ENCODE measurements around the gene SUFU. TPM values are rescaled to one million over a fixed set of nuclear protein-coding genes. Genes with fewer than 3 reads are reported as not detected.

Gene SUFU
- total and polyA plus RNA-seq, 2 of the 13 experiments (the other 11 are each of a cell fraction or from before 2014, with no cell fraction given): 2.9 to 5.5 TPM

GRCh38 chr10:102644646-102645387 lies 141.0 kb downstream of the SUFU start (continued):
- TF ChIP-seq ZNF329 (CRISPR knock-in tag; IDR thresholded peaks at IDR 0.05; ENCODE audit: low read depth): peak; percentile 48; the same call in 1 of the 2 replicates
- no peak for TF ChIP-seq CHD4 (IDR thresholded peaks at IDR 0.05; ENCODE audit: borderline replicate concordance, low read length)
- no peak for TF ChIP-seq PHF21A (CRISPR knock-in tag; IDR thresholded peaks at IDR 0.05)
- TF ChIP-seq ATAD3A (CRISPR knock-in tag; IDR thresholded peaks at IDR 0.05): no peak; the same call in 1 of the 2 replicates
- TF ChIP-seq ATF7 (IDR thresholded peaks at IDR 0.05): no peak
- peak; percentile 84; the same call in 1 of the 2 replicates for TF ChIP-seq ATF7 (CRISPR knock-in tag; IDR thresholded peaks at IDR 0.05)
- TF ChIP-seq FOXA1 (IDR thresholded peaks at IDR 0.05): no peak
- TF ChIP-seq FOXA1 (CRISPR knock-in tag; IDR thresholded peaks at IDR 0.05): no peak; the same call in 1 of the 2 replicates
- TF ChIP-seq ZBTB49 (CRISPR knock-in tag; IDR thresholded peaks at IDR 0.05; ENCODE audit: borderline replicate concordance): no peak
- TF ChIP-seq GATAD1 (CRISPR knock-in tag; IDR thresholded peaks at IDR 0.05): peak; percentile 73
- TF ChIP-seq PAWR (CRISPR knock-in tag; IDR thresholded peaks at IDR 0.05; ENCODE audit: borderline replicate concordance): no peak
- peak; percentile 78; the same call in 1 of the 2 replicates for TF ChIP-seq DMAP1 (CRISPR knock-in tag; IDR thresholded peaks at IDR 0.05)
- TF ChIP-seq ZNF180 (CRISPR knock-in tag; IDR thresholded peaks at IDR 0.05; ENCODE audit: borderline replicate concordance, low read depth): no peak
- peak; percentile 76; the same call in 1 of the 2 replicates for TF ChIP-seq KLF15 (CRISPR knock-in tag; IDR thresholded peaks at IDR 0.05; ENCODE audit: borderline replicate concordance)
- peak; percentile 78 for TF ChIP-seq ZNF782 (CRISPR knock-in tag; IDR thresholded peaks at IDR 0.05; ENCODE audit: borderline replicate concordance)
- peak; percentile 87 for TF ChIP-seq HIC2 (CRISPR knock-in tag; IDR thresholded peaks at IDR 0.05; ENCODE audit: low read depth)
- TF ChIP-seq GMEB1 (CRISPR knock-in tag; IDR thresholded peaks at IDR 0.05; ENCODE audit: borderline replicate concordance): peak; percentile 69
- TF ChIP-seq MTF2 (CRISPR knock-in tag; IDR thresholded peaks at IDR 0.05; ENCODE audit: borderline replicate concordance): no peak; the same call in 1 of the 2 replicates
- TF ChIP-seq FOSL2 (CRISPR knock-in tag; IDR thresholded peaks at IDR 0.05): peak; percentile 36
- TF ChIP-seq TEAD3 (CRISPR knock-in tag; optimal IDR thresholded peaks at IDR 0.05; ENCODE audit: borderline replicate concordance): no peak
- no peak for TF ChIP-seq MIER3 (CRISPR knock-in tag; IDR thresholded peaks at IDR 0.05; ENCODE audit: borderline replicate concordance)
- TF ChIP-seq EZH2 (conservative IDR thresholded peaks at IDR 0.05; ENCODE audit: low read depth, low read length): no peak
- peak; percentile 77 for TF ChIP-seq POGK (CRISPR knock-in tag; conservative IDR thresholded peaks at IDR 0.05)

Data from HepG2 (cell line).